T follicular helper cell (primary cell): ENCODE results near the gene MPP2.
"Not testable (repeated sequence)": the region's sequence is repeated elsewhere in the genome, so short reads cannot be mapped to it uniquely, and the experiment has no call there.

Experiments
- DNase-seq: peaks from one replicate; pipeline ENCODE4 v3.0.0-alpha.2; 2020; ENCODE audit warnings: low read depth

MPP2 gene

DNA sequence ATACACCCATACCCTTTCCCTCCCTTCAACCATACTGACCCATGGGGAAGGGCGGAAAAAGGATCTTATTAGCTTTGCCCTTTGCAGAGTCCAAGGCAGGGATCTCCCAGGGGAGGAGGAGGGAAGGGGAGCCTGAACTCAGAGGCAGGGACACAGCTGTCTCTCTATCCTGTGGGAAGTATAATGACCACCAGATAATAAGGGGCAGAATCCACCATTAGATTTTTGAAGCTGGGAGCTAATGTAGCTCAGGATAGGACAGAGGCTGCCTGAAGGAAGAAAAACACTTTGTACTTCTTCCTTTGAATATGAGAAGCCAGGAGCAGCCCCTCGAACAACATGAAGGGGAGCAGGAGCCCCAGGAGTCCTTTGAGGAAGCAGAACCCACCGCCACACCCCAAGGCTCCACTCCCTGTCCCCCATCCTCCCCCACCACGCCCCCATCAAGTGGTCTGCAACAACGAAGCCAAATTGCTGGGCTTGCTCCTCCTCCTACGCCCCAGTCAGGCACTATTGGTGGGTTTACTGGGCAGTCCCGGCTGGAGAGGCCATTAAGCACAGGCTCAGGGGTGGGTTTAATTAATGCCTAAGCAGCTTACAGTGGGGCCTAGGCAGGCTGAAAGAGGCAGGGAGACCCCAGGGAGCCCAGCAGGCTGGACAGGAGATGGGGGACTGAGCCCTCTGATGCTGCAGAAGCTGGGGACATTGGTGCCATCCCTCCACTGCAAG is 5.3 kb downstream of the MPP2 start:
- DNase-seq = no peak

GRCh38 chr17:43900858-43901754 is 6.2 kb downstream of the MPP2 start:
- DNase-seq = no peak

DNA sequence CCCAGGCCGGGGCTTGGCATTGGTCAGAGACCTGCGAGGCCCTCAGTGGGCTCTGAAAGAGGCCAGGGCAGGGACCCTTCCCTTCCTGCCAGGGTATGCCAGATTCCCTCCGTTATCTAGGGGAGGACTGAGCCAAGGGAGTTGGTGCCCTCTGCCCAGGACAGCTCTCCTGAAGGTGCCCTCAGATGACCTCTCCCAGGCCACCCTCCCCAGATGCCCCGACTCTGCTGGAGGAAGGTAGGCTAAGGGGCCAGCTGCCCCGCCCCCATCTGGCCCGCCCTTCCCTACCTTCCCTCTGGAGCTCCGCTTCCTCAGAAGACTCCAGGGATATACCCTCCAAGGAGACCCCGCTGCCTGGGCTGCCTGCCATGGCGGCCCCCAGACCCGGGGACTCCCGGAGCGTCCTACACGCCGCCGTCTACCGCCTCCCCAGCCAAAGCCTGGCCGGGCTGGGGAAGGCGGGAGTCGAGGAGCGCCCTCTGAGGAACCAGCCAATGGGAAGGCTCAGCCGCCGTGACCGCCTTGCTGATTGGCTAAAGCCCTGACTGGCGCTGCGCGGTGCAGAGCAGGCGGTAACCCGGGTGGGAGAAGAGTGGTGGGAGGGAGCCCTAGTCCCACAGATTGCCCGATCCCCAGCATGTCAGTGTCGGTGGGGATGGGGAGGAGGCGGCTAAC is 7.0 kb downstream of the MPP2 start:
- peak; percentile 74 for DNase-seq

DNA sequence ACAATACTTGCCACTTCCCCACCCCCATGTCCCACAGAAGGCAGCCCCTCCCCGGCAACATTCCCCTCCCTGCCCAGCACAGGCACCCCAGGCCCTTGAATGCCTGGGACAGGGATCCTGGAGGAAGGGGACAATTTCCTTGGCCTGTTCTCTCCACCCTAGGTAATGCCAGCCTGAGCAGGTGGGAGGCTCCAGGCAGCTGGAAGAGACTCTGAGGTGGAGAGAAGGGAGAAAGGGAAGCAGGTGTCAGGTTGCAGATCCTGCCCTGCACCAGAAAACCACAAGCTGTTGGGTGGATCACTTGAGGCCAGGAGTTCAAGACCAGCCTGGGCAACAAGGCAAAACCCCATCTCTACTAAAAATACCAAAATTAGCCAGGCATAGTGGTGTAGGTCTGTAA is 8.9 kb downstream of the MPP2 start:
- DNase-seq = no peak

DNA sequence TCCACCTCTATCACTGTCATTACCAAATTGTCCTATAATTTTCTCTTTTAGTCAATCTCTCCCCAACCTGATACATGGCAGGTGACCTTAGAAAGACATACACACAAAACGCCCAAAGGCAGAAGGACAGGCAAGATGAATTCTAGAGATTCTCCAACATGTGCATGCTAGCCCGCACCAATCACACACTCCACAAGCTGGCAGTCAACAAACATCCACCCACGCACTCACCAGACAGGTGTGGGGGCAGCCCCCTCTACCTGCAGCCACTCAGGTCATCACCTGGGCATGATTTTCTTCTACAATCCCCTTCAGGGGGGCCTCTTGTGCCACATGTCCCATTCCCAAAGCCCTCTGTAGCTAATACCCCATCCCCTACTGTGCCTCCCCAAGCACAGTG is 9.5 kb downstream of the MPP2 start:
- DNase-seq = no peak

DNA sequence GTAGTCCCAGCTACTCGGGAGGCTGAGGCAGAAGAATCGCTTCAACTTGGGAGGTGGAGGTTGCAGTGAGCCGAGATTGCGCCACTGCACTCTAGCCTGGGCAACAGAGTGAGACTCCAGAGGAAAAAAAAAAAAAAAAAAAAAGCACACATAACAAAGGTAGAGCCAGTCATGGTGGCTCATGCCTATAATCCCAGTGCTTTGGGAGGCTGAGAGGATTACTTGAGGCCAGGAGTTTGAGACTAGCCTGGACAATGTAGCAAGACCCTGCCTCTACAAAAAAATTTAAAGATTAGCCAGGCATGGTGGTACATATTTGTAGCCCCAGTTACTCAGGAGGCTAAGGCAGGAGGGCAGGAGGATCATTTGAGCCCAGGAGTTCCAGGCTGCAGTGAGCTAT is 12.8 kb downstream of the MPP2 start:
- not testable (repeated sequence) for DNase-seq

GRCh38 chr17:43892647-43892952 is 14.7 kb downstream of the MPP2 start:
- DNase-seq = no peak

DNA sequence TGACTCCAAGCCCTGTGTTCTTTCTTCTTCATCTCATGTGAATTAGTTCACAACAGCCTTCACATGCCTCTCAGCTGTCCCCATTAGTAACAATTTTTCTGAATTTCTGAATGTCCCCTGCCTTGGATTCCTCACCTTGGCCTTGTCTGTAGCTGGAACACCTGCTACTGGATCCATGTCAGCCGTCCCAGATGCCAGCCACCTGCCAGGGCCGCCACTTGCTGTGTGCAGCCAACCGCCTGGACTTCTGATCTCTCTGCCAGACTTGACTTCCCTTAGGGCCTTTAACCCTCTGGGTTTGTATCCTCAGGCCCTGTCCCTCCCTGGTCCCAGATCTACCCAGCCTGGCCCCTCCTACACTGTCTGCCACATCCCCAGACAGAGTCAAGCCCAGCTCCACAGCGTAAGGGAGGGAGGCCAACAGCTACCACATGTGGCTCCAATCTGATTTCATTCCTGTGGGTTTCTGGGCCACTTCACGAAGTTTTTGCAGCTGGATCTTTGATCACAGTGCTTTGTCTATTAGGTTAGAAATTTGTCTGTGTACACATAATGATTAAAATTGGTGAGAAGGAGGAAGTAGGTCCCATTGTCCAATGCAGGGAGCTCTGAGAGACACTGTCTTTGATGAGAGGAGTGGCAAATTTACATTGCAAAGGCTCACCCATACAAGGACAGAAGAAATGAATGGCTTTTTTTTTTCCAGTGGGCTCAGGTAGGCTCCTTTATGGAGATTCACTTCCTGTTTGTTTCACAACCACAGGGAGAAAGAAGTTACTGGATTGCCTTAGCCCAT is 15.3 kb downstream of the MPP2 start:
- DNase-seq = no peak

DNA sequence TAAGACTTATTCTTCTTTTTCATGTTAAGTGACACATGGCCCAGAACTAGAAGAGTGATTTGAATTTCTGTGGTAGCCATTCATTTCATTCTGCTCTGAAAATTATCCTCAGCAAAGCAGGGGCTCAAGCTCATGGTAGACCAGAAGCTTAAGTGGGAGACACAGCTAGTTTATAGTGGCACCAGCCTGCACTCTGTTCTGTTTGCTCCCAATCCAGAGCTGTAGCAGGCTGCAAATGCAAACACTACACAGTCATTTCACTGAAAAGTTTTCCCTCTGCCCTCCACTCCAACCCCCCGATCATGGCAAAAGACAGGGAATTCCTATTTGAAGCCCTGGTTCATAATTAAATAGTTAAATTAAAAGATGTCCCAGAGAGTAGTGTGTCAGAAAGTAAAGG is 17.1 kb downstream of the MPP2 start:
- DNase-seq = no peak

DNA sequence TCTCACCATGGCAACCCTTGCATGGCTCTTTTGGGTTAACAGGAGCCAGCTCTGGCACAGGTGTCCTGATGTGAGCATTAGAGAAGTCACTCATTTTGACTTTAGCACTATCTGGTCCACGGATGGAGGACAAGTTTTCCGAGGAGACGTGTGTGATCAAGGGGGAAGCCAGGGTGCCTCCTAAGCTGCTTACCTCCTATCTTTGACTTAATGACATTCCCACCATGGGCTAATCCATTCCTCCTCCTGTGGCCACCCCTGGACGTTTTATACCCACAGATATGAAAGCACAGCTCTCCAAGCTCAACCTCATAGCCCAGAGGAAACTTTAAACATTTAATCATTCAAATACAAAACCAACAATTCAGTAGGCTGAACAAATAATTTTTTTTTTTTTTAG is 18.8 kb downstream of the MPP2 start:
- DNase-seq = no peak

GRCh38 chr17:43882761-43883415 is 24.4 kb downstream of the MPP2 start:
- DNase-seq = no peak

DNA sequence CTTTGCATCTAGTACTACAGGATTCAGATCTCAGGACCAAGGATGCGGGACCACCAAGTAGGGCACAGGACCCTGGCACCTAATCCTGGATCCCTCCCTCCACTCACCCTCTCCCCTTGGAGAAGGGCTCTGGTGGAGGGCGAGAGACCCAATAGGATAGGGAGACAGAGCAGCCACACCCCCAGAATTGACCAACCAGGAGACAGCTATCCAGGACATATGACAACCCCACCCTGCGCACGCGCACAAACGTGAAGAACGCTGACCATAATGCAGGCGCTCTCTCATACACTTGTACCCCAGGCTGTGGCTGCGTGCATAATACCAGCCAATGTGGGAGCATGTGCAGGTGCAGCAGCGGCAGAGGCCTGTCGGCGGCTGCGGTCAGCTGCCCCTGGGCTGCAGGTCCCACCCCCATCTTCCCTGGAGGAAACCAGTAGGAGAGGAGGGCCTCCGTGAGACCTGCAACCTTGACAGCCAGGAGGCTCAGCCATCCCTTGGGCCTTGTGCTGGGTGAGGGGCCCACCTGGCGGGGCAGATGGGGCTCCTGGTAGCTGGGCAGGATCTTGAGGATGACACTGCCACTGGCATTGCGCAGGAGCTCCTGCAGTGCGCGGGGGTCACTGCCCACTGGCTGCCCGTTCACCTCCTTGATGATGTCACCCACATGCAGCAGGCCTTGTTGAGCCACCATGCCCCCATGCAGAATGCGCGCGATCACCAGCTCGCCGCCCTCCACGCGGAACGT is 25.4 kb downstream of the MPP2 start:
- DNase-seq = no peak

DNA sequence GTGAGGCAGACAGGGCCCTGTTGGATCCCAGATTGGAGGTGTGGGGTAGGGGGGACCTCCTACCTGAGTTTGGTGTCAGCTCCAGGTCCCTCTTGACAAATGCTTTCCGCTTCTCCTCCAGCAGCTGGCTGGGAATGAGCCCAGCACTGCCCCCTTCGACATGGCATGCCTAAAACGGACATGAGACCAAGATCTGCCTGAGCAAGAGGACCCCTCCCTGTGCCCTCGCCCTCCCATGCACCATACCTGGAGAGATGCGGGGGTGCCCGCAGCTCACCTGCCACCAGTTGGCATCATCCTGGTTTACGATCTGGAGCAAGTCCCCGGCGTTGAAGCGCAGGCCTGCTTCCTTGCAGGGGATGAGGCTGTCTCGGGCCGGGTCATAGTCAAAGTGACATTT is 26.2 kb downstream of the MPP2 start:
- no peak for DNase-seq

- peak; percentile 18 for DNase-seq
Measured at GRCh38 chr17:43880420-43880991, 26.8 kb downstream of the MPP2 start.

DNA sequence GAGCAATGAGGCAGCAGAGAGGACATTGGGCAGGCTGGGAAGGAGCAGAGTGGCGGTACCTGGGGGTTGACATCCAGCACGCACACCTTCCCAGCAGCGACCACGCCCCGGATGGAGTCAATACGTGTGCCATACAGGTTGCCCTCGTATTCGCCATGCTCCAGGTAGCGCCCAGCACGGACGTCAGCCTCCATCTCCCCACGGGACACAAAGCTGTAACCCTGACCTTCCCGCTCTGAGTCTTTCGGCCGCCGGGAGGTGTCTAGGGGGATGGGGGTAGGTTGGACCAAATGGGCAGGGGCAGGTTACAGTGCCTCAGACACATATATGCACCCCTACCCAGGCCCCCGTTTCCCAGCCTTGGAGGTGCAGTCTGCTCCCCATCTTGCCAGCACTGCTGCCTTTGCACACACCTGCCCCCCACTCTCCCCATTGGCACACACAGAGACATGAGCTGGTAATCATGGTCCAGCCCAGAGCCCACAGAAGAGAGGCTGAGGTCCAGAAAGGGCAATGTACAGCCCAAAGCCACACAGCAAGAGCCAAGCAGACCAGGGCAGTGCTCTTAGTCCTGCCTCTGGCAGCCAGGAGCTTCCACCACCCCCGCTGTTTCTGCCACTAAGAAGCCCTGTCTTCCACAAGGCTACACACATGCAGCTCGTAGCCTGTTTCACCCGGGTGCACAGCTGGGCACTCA is 27.5 kb downstream of the MPP2 start:
- DNase-seq = no peak

DNA sequence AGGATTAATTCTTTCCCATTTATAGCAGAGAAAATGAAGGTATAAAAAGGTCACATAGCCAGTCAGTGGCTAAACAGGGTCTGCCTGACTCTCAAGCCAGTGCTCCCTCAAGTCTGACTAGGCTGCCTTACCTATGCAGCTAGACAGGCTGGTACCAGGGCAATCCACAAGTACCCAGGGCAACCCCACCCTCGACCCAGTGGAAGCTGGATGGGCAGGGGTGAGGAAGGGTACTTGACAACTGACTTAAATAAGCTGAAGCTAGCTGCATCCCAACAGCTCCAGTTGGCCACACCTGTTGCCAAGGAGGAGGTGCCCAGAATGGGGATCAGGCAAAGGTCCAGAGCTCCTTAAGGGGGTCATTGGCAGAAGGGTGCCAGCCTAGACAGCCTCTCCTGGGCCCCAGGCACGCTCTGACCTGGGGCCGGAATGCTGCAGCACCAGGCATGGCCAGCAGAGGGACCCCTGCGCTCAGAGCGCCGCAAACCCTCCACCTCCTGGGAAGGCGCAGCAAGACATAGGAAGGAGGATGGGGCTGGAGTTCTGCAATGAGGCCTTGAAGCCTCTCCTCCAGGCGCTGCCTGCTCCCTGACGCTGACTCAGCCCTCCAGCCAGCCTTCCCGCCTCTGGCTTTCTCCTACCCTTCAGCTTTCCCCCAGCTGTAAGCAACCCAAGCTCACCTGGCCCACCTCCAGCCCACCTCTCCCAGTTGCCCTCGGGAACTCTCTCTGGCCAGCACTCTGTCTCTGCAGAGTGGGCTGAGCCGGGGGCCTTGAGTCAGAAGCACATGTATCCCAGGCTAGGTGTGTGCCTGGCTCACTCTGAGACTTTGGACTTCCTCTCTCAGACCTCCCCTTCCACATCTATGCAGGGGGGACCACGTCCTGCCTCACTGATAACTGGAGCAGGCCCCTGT is 28.8 kb downstream of the MPP2 start:
- DNase-seq = peak; percentile 33

GRCh38 chr17:43877451-43878155 is 29.7 kb downstream of the MPP2 start:
- no peak for DNase-seq

GRCh38 chr17:43877031-43877430 is 30.3 kb downstream of the MPP2 start:
- no peak for DNase-seq
